Fibroblast of villous mesenchyme (primary cell): ENCODE data around the gene PRKCB. TPM values are rescaled to one million over a fixed set of nuclear protein-coding genes. Genes with fewer than 3 reads are reported as not detected.

Experiments
- DNase-seq: peaks from one replicate; pipeline ENCODE4 v3.0.0-alpha.2; 2010; ENCODE audit warnings: low read depth
- H3K4me3 ChIP-seq: 2 replicates; pipeline ENCODE4 v1.5.1; 2011; ENCODE audit warnings: low read depth, mild to moderate bottlenecking, low read length
- CTCF ChIP-seq: IDR thresholded peaks from 2 replicates; pipeline ENCODE4 v1.5.1; 2012; ENCODE audit warnings: low read depth, mild to moderate bottlenecking, low read length; ENCODE audit not compliant: insufficient read depth
- small RNA-seq: library from RNA; depleted of rRNA; stranded (forward); fragments of <200 nt; gene quantifications from one replicate; pipeline ENCODE3, GENCODE V24; 2012
- total RNA-seq: library from RNA; depleted of rRNA; stranded (reverse); fragments of >200 nt; gene quantifications from 2 replicates; pipeline ENCODE4 v1.2.3, GENCODE V29; 2012

The PRKCB gene
- total RNA-seq, 1 donor, result not detected

GRCh38 chr16:24255456-24256371 is 419.9 kb downstream of the PRKCB start, which contains the start of gene CACNG3:
Gene CACNG3 (plus strand): TSS chr16:24256335. CDS start chr16:24256755, 420 bp downstream.
- peak; percentile 9 for DNase-seq

GRCh38 chr16:24257958-24258357 is 422.2 kb downstream of the PRKCB start:
- H3K4me3 ChIP-seq, result no peak overlapping the region
- no peak for TF ChIP-seq CTCF
- no peak for DNase-seq

More at GRCh38 chr16:24255456-24256371, 419.9 kb downstream of the PRKCB start, which contains the start of gene CACNG3:
- H3K4me3 ChIP-seq, result no peak within 1 kb of the TSS
- TF ChIP-seq CTCF, result no peak

GRCh38 chr16:24258791-24259190 is 423.0 kb downstream of the PRKCB start:
- no peak overlapping the region for H3K4me3 ChIP-seq
- no peak for TF ChIP-seq CTCF
- no peak for DNase-seq

GRCh38 chr16:24262816-24263215 is 427.0 kb downstream of the PRKCB start:
- no peak for TF ChIP-seq CTCF
- H3K4me3 ChIP-seq, result no peak overlapping the region
- DNase-seq, result no peak

Small RNA genes lying within 50 kb of the gene (small RNA-seq; reads per million reads assigned to genes)
- not detected for gene MIR1273H

Other genes with a start within 250 kb of the PRKCB start
- 78.9 and 98.4 TPM in 2 replicates for gene NDUFAB1, start 239.7 kb upstream of the PRKCB start, total RNA-seq
- gene PALB2, start 194.7 kb upstream of the PRKCB start, total RNA-seq, result 18.0 and 22.0 TPM in 2 replicates
- 31.9 and 47.1 TPM in 2 replicates for gene DCTN5, start 194.5 kb upstream of the PRKCB start, total RNA-seq
- 12.6 and 24.6 TPM in 2 replicates for gene PLK1, start 157.1 kb upstream of the PRKCB start, total RNA-seq
- 0.43 TPM in 1 of 2 replicates, not detected in the other for gene ERN2, start 122.8 kb upstream of the PRKCB start, total RNA-seq
- not detected in 2 replicates for gene CHP2, start 81.0 kb upstream of the PRKCB start, total RNA-seq